ENCODE data around the gene FRMD4A.

Gene FRMD4A

DNA sequence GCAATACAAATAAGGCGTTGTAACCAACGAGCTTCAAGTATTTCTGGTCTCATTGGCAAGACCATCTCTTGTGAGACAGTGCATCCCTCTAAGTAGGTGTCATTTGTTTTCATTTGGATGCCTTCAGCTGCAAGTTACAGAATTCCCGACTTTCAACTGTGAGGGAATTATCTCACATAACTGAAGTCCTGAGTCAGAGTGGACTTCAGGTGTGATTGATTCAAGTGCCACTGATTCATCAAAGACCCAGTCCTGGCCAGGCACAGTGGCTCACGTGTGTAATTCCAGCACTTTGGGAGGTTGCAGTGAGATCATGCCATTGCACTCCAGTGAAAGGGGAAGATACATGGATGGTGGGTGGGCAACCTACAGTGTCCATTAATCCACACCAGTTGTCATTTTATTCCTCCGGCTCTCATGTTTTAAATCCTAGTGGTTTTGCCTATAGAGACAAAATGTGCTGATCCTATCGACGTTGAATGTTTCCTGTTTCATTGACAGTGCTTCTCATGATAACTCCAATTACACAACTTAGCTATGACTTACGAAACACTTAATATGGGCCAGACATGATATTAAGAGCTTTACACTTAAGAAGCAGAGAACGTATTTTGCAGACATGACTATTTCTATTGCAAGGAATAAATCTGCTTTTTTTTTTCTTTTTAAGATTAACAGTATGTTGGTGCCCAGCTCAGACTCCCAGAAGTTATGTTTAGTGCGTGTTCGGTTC is 268.0 kb downstream of the FRMD4A start:
- TF ChIP-seq CEBPB (IDR thresholded peaks at IDR 0.05): no peak
- TF ChIP-seq, protein P1, sequence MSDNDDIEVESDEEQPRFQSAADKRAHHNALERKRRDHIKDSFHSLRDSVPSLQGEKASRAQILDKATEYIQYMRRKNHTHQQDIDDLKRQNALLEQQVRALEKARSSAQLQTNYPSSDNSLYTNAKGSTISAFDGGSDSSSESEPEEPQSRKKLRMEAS (IDR thresholded peaks at IDR 0.05): no peak
- no peak for TF ChIP-seq YY1 (IDR thresholded peaks at IDR 0.05; ENCODE audit: low read depth)
- no peak for TF ChIP-seq CREB1 (IDR thresholded peaks at IDR 0.05; ENCODE audit: low read depth)
- TF ChIP-seq, protein P2, sequence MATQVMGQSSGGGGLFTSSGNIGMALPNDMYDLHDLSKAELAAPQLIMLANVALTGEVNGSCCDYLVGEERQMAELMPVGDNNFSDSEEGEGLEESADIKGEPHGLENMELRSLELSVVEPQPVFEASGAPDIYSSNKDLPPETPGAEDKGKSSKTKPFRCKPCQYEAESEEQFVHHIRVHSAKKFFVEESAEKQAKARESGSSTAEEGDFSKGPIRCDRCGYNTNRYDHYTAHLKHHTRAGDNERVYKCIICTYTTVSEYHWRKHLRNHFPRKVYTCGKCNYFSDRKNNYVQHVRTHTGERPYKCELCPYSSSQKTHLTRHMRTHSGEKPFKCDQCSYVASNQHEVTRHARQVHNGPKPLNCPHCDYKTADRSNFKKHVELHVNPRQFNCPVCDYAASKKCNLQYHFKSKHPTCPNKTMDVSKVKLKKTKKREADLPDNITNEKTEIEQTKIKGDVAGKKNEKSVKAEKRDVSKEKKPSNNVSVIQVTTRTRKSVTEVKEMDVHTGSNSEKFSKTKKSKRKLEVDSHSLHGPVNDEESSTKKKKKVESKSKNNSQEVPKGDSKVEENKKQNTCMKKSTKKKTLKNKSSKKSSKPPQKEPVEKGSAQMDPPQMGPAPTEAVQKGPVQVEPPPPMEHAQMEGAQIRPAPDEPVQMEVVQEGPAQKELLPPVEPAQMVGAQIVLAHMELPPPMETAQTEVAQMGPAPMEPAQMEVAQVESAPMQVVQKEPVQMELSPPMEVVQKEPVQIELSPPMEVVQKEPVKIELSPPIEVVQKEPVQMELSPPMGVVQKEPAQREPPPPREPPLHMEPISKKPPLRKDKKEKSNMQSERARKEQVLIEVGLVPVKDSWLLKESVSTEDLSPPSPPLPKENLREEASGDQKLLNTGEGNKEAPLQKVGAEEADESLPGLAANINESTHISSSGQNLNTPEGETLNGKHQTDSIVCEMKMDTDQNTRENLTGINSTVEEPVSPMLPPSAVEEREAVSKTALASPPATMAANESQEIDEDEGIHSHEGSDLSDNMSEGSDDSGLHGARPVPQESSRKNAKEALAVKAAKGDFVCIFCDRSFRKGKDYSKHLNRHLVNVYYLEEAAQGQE (IDR thresholded peaks at IDR 0.05; ENCODE audit: low read depth): no peak
- no peak for TF ChIP-seq EP300 (IDR thresholded peaks at IDR 0.05; ENCODE audit: borderline replicate concordance)
- TF ChIP-seq TAF1 (IDR thresholded peaks at IDR 0.05; ENCODE audit: low read depth): no peak
- no peak for TF ChIP-seq TEAD4 (IDR thresholded peaks at IDR 0.05)
- TF ChIP-seq TCF12 (IDR thresholded peaks at IDR 0.05; ENCODE audit: low read depth): no peak
- no peak for TF ChIP-seq EGR1 (IDR thresholded peaks at IDR 0.05)
- no peak for TF ChIP-seq FOXM1 (IDR thresholded peaks at IDR 0.05; ENCODE audit: borderline replicate concordance, low read depth)
- TF ChIP-seq RAD21 (IDR thresholded peaks at IDR 0.05; ENCODE audit: low read depth): no peak
- TF ChIP-seq, protein P3, sequence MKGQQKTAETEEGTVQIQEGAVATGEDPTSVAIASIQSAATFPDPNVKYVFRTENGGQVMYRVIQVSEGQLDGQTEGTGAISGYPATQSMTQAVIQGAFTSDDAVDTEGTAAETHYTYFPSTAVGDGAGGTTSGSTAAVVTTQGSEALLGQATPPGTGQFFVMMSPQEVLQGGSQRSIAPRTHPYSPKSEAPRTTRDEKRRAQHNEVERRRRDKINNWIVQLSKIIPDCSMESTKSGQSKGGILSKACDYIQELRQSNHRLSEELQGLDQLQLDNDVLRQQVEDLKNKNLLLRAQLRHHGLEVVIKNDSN (IDR thresholded peaks at IDR 0.05): no peak
- no peak for TF ChIP-seq NFIC (IDR thresholded peaks at IDR 0.05)
- TF ChIP-seq ZBTB7A (IDR thresholded peaks at IDR 0.05; ENCODE audit: low read depth): no peak

DNA sequence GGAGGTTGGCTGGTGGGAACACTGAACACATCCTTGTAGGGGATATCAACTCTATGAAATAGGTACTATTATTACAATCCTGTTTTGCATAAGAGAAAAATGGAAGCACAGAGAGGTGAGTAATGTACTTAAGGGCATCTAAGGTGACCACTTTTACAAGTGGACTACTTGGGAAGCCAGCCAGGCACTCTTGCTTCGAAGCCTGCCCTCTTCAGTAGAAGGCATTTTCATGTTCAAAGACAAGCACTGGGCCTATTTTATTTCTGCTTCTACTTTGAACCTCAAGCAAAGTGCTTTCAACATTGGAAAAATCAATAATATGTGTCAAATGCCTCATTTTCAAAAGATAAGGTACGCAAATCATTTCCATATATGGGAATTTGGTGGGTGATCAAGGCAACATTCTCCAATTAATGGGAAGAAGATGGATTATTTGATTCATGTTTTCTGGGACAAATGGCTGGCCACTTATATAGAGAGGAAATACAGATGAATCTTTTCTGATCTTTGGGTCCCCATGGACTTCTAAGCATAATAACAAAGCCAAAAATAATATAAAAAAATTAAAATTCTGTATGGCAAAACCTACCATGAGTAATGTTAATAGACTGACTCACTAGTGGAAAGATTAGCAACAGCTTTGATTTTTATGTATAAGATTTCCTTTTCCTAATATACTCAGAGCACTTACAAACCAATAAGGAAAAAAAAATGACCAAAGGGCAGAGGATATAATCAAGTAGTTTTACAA is 270.2 kb downstream of the FRMD4A start:
- no peak for TF ChIP-seq FOXM1 (IDR thresholded peaks at IDR 0.05; ENCODE audit: borderline replicate concordance, low read depth)
- no peak for TF ChIP-seq RAD21 (IDR thresholded peaks at IDR 0.05; ENCODE audit: low read depth)
- no peak for TF ChIP-seq TCF12 (IDR thresholded peaks at IDR 0.05; ENCODE audit: low read depth)
- TF ChIP-seq EP300 (IDR thresholded peaks at IDR 0.05; ENCODE audit: borderline replicate concordance): no peak
- TF ChIP-seq CEBPB (IDR thresholded peaks at IDR 0.05): no peak
- no peak for TF ChIP-seq EGR1 (IDR thresholded peaks at IDR 0.05)
- TF ChIP-seq YY1 (IDR thresholded peaks at IDR 0.05; ENCODE audit: low read depth): no peak
- TF ChIP-seq ZBTB7A (IDR thresholded peaks at IDR 0.05; ENCODE audit: low read depth): no peak
- TF ChIP-seq, protein P3 (IDR thresholded peaks at IDR 0.05): no peak
- no peak for TF ChIP-seq TEAD4 (IDR thresholded peaks at IDR 0.05)
- no peak for TF ChIP-seq NFIC (IDR thresholded peaks at IDR 0.05)
- TF ChIP-seq CREB1 (IDR thresholded peaks at IDR 0.05; ENCODE audit: low read depth): no peak
- TF ChIP-seq, protein P2 (IDR thresholded peaks at IDR 0.05; ENCODE audit: low read depth): no peak
- no peak for TF ChIP-seq TAF1 (IDR thresholded peaks at IDR 0.05; ENCODE audit: low read depth)
- TF ChIP-seq, protein P1 (IDR thresholded peaks at IDR 0.05): no peak

DNA sequence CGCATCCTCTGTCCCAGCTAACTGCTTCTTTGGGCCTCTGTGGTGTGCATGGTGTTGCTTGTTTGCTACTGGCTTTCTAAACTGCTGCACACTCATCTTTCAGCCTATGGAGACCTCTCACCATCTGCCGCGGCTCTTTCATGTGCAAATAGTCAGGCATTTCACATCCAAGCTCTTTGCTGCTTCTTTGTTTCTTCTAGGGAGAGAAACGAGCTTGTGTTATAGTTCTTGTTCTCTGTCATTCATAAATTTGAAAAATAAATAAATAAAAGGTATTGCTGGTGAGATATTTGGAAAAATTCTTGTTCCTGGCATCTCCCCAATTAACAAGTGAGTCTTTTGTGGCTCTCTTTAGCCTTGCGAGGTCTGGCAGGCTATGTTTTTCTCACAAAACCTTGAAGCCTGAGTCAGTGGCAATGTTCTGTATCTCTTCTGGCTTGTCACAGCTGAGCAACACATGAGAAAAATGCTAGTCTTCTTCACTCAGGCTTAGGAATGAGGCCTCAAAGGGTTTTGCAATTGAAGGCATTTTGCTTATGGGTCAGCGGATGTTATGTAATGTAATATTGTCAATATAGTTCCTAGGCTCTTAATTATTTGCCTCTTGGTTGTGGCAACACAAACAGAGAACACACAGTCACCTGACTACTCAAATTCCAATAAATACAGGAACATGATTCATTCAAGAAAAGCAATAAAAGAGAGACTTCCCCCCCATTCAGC is 274.0 kb downstream of the FRMD4A start:
- TF ChIP-seq RAD21 (IDR thresholded peaks at IDR 0.05; ENCODE audit: low read depth) (no peak), ZBTB7A (IDR thresholded peaks at IDR 0.05; ENCODE audit: low read depth) (no peak), NFIC (IDR thresholded peaks at IDR 0.05) (no peak), CREB1 (IDR thresholded peaks at IDR 0.05; ENCODE audit: low read depth) (no peak), YY1 (IDR thresholded peaks at IDR 0.05; ENCODE audit: low read depth) (no peak), CEBPB (IDR thresholded peaks at IDR 0.05) (no peak), EGR1 (IDR thresholded peaks at IDR 0.05) (no peak), TAF1 (IDR thresholded peaks at IDR 0.05; ENCODE audit: low read depth) (no peak), EP300 (IDR thresholded peaks at IDR 0.05; ENCODE audit: borderline replicate concordance) (no peak), TEAD4 (IDR thresholded peaks at IDR 0.05) (no peak)
- TF ChIP-seq, protein P3 (IDR thresholded peaks at IDR 0.05): no peak
- TF ChIP-seq, protein P1 (IDR thresholded peaks at IDR 0.05): no peak

DNA sequence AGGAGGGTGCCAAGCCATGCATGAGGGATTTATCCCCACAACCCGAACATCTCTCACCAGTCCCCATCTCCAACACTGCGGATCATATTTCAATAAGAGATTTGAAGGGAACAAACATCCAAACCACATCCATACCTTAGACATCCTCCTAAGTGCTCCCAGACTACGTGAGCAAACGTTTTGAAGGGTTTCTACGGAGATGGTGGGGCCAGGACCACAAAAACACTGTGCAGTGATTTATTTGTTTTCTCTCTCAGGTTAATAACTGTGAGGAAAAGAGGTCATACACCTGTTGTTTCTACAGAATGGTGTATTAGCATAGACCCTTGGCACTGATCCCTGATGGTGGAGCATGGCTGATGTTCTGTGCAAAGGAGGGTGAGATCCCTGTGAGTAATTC is 277.8 kb downstream of the FRMD4A start:
- TF ChIP-seq FOXM1 (IDR thresholded peaks at IDR 0.05; ENCODE audit: borderline replicate concordance, low read depth) (no peak), CREB1 (IDR thresholded peaks at IDR 0.05; ENCODE audit: low read depth) (no peak), EGR1 (IDR thresholded peaks at IDR 0.05) (no peak), TAF1 (IDR thresholded peaks at IDR 0.05; ENCODE audit: low read depth) (no peak), ZBTB7A (IDR thresholded peaks at IDR 0.05; ENCODE audit: low read depth) (no peak)
- TF ChIP-seq, protein P1 (IDR thresholded peaks at IDR 0.05): no peak
- TF ChIP-seq, protein P3 (IDR thresholded peaks at IDR 0.05): no peak

Data from Ishikawa (cell line).